GM21367 (cell line): Measurements from ENCODE around the gene GRIP1.

Experiments used
- ATAC-seq: cut with Tn5 transposase; IDR thresholded peaks from one replicate; pipeline ENCODE4 v1.9.1; 2021; ENCODE audit not compliant: unreplicated experiment

The GRIP1 gene

DNA sequence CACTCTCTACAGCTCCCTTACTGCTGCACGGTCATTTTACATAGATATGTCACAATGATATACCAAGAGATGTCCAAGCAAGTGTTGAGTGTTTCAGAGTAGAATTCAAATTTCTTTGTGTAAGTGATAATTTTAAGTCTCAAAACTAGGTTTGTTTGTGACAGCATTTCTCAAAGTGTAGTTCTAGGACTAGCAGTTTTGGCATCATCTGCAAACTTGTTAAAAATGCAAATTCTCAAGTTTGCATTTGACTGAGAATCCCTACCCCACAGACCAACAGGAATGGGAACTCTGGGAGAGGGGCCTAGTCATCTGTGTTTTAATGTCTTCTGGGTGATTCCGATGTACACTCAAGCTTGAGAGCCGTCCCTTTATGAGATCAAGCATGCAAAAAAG is 279.0 kb downstream of the GRIP1 start:
- no peak for ATAC-seq

DNA sequence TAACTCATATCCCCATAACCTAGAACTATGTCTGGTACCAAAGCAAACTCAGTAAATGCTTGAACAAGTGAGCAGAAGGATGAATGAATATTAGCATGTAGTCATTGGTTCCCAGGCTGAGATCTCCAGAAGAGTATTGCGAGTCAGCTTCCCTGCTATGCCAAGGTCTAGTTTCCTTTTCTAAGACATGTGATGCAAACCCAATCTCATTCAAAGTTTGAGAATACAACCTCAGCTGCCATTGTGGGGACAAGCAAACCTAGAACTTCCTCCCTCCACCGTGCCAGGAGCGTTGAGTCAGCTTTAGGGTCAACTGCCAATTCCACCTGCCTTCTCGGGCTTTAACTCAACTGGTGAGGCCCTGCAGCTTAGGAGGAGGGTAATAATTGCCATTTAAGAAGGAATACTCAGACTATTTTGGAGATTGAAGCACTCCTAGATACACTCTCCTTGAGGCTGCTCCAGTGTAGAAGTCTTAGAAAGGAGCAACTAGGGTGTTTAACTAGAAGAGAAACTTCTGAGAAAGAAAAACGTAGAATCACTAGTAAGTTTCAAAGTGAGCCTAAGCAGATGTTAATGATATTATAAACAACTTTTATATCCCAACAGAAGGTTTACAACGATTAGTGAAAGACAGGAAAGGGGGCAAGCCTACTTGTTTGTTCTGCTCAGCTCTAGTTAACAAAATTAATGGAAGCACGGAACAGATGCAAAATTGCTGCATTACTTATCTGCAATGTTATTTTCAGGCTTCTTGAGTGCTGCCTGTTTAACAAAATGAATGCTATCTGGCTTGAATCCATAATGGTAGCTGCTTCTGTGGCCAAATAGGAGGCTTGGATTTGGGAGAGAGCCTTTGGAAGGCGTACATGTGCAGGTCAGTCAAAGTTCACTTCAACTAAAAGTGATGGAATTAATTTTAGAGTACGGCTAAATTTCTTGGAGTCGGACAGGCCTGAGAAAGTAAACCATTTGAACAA is 279.7 kb downstream of the GRIP1 start:
- ATAC-seq: no peak

DNA sequence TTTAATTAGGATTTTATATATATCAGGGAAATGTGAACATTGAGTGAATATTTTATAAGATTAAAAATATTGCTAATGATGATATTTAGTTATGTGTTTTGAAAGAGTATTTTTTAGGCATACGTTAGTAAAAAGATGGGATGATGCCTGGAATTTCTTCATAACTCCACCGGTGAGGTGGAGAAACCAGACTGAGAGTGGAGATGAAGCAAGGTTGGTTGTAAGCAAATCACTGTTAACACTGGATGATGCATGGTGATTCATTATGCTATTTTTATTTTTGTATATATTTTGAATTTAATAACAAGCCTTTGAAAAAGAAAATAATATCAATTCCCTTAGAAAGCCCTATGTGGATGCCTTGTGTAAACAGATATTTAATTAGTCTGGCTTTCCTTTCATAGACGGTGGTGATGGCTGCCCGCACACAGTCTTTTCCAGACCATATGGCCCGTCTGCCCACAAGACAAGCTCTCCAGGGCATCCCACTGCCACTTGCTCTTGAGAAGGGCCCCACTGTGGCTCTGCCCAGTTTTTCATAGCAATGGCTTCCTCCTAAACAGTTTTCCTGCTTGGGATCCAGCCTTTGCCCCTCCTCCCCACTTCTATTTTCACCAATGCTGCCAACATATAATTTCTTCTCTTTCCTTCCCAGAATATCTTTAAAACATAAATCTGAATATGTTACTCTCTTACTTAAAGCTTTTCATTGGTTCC is 281.1 kb downstream of the GRIP1 start:
- ATAC-seq: no peak

DNA sequence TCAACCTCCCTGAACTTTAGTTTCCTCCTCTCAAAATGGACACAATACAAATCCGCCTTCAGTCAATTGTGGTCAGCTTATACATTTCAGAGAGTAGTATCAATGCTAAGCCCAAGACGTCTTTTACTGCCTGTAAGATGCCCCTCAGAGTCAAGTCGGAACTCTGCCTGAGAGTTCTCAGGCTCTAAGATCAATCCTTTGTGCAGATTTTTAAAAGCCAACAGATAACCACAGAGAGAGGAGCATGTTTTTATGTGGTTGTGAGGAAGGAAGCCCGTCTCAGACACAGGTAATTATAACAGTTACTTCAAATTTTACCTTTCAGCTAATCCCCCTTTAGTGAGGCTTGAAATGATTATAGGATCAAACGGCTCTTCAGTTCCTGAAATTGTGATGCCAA is 285.0 kb downstream of the GRIP1 start:
- ATAC-seq: no peak

DNA sequence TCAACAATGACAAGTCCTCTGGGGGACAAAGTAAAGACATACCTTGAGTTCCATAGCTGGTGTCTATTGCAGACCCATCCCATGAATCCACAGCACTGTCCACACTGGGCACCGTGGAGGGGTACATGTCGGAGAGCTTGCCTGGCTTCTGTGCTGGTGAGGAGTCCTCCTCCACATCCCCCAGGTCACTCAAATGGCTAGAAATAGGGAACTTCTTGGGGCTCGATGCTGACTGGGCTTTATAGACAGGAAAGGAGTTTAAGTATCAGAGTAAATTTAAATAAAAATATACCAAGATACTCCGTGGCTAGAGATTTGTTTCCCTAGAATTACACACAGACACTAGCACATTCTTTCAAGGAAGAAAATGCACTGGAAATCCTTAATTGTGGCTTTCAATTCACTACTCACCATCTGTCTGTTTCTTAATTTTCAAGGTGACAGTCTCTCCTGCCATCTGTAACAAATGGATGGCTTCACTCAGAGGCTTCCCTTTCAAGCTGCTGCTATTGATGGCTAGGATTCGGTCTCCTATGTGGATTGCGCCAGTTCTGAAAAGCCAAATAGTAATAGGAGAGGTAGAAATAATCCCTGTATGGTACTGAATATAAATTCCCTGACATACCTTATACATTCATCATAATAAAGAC is 286.5 kb downstream of the GRIP1 start:
- no peak for ATAC-seq

DNA sequence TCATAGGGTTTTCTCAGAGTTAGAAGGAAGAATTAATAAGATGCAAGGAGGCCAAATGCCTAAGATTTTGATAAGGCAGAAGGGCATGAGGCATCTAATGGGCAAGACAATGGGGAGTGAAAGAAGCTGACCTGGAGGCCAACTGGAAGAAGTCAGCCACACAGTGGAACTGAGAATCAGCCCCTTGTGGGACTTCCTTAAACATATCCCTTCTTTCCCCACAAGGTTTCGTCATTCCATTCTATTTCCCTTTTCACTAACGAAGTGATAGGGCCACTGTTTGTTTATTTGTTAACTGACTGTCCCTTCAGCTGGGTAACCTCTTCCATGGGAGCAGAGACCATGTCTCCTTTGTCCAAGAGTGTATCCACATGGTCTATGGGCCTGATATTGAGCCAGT is 290.4 kb downstream of the GRIP1 start:
- no peak for ATAC-seq

DNA sequence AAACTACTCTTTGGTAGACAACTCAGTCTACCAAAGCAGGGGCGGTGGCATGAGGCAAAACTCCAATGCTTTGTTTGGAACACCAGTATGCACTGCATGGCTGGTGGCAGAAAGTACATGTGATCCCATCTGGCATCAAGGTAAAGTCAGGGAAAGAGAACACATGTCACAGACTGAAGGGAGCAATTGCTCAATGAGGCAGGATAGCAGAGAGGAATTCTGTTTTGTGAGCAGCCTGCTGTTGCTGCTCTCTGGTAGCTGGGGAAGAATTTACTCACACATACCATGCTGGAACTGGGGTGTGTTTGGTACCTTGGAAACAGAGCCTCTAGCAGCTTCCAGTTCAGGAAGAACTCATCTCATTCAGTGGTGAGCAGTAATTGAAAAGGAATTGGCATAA is 291.8 kb downstream of the GRIP1 start:
- no peak for ATAC-seq

DNA sequence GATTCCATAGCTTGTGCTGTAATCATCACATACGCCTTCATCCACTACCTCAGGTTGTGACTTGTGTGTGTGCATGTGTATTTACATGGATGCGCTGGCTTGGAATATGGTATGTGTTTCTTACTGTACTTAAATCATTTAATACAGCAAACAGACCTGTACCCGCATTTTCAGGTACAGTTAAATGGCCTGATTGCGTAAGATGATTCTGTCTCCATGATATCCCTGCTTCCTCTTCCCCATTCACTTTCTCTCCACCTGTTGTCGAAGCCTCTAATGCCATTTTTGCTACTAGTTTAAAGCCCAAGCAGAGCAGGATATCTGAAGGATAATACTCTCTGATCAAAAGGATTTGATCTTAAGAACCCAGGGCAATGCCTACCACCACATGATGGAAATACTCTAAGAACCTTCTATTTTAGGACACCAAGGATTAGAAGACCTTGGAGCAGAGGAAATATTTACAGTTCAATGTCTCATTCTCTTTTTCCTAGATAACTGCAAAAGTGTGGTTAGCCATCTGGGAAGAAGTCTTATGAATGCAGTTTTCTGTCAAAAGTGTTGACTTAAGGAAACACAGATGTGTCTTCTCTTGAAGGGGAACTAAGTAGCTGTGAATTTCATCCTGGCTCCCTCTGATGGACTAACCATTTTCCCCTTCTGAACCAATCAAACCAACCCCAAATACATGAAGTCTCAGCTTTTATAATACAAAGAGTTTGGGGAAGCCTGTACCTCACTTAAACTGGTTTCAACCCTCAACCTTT is 297.9 kb downstream of the GRIP1 start:
- no peak for ATAC-seq

DNA sequence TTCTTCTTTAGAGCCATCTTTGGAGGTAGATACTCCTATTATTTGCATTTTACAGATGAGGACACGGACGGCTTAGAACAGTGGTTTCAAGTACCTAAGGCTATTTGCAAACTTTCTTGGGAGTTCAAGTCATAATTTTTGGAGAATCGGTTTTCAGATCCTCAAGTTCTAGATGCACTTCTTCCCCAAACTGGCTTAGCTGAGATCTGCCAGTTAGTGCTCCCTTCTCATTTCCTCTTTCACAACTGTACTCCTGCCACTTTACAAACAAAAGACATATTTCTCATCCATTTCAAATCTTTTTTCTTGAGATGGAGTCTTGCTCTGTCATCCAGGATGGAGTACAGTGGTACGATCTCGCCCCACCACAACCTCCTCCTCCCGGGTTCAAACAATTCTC is 299.3 kb downstream of the GRIP1 start:
- ATAC-seq: no peak

DNA sequence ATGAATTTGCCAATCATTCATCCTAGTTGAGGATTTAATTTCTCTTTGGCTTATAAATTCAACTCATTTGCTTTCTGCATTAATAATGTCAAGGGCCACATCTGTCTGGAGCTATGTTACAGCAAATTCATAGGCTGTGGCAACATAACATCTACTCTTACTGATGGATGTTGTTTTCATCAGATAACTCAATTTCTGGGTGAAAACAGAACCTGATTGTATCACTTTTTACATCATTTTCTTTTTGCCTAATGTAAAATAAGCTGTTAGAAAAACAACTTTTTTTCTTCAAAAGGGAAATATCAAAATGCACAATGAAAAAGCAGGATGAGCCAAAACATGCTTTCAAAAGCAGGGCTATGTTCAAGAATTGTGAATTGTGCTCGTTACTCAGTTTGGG is 303.3 kb downstream of the GRIP1 start:
- ATAC-seq: no peak

DNA sequence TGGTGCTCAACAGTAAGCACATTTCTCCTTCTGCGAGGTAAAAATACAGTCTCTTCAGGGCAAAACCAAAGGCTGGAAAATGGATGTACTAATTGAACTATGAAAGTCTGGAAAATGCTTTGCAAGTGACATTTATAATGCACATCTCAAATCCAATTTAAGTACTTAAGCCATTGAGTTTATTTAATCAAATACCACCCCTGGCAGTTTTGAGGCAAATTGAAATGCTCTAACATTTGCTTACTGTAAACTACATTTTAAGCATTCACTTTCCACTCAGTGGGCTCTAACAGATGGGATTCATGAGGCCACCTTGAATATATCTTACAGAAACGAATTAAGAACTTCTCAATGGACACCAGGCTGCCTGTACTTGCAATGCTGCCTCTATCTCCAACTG is 306.9 kb downstream of the GRIP1 start:
- ATAC-seq: no peak

DNA sequence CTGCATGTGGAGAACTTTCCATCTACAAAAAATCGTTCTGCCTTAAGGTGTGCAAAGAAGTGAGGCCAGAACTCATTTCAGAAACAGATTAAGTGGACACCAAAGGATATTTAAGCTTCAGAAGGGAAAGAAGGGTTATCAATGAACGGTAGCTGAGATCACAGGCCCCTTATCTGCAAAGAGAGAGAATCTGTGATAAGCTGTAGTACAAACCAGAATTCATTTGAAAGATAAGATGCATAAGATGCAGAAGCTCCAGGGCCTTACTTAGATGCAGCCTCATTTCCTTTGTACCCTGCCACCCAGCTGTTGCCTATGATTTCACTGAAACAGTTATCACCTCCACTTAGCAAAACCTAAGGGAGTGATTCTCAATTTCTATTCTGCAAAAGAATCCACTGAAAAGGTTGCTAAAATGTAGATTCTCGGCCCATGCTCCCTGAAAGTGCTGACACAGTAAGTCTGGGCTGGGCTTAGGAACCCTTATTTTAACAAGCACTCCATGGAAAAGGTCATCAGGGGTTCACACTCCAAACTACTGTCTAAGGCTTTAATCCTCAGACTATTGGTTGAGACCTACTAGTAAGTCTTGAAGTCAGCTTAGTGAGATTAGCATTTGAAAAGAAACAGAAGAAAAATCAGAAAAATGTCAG is 311.7 kb downstream of the GRIP1 start:
- ATAC-seq: no peak

DNA sequence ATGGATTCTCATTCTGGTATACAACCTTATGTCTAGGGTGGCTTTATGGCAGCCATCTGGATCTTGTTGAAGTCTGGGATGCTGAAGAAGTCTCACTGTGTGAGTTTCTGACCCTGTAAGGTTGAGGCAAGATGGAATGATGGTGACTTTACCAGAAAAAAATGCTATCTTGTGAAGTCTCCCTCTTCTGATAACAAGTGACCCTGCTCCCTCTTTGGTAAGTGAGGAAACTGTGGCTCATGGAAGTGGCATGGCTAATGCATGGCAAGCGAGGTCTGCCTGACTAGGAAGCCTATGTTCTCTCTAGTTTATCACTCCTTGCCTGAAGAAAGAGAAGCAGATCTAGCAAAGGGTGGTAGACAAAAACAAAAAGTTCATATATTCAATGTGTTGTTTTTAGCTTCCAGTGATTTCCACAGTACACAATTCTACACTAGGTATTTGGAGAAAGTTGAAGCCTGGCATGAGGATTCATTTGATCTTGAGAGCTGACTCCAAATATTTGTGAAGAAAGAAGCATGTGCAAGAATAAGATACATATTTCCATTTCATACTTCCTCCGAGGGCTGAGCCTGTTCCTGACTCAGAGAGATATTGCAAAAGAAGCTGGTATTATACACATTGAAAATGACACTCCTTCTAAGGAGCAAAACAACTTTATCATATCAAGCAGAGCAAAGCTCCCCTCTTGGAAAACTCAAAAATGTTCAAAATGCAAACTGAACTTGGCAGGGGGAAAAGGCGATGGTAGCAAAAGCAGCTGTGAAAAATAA is 313.0 kb downstream of the GRIP1 start:
- ATAC-seq: no peak

DNA sequence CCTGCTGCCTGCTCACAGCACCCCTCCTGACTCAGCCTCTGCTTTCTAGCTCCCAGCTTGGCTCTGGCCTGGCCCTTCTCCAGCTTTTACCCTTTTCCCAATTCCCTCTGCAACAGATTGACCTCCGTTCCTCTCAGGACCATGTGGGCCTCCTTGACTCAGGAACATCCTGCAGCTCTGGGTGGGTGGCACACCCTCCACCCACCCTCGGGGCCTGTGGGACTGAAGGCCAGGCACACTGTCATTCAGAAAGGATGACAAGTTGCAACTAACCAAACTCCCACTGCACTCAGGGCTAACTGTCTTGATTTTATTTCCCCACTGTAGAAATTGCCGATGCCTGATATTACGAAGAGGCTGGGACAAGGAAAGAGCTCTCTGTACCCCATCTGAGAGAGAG is 317.2 kb downstream of the GRIP1 start:
- no peak for ATAC-seq

DNA sequence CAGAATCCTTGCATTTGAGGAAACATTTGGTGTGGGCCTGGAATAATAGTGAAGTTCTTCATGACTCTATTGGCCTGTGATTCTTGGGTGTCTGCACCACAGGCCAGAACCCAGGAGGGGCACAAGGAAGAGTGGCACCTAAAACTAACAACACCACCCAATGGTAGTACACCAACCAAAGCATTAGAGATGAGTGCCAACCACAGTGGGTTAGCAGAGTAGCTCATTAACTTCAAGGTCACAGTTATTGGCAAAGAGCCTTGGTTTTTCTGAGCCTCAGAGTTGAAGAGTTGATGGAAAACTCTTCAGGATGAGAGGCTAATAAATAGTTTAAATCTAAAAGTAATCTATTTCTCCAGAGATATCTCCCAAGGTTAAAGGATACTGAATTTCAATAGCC is 319.6 kb downstream of the GRIP1 start:
- no peak for ATAC-seq

DNA sequence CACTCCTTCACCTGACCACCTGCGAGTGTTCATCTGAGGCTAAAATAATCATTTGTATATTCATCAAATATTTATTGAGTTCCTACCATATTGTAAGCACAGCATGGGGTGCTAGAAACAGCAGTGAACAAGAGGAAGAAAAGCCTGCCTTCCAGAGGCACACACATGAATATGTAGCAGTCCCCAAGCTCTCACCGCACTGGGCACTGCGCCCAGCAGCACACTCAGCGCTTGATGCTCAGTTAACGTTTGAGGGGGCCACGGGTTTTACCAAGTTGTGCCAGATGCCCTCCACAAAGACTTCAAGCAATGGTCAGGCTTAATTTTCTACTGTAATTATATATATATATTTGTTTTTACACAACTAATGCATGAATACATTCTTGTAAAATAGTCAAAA is 324.6 kb downstream of the GRIP1 start:
- no peak for ATAC-seq

DNA sequence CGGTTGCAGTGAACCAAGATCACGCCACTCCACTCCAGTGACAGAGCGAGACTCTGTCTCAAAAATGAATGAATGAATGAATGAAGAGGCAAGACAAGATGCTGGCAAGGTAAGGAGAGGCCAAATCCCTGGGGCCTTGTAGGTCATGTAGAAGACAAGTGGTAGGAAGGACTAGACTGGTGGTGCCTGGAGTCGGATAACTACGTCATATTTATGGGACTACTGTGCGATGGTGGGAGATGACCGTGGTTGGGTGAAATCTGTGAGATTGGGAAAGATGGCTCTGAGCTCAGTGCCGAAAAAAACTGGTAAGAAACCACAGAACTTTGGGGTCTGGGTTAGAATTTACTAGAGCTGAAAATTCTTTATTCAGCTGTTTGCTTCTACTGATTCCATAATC is 326.0 kb downstream of the GRIP1 start:
- no peak for ATAC-seq

DNA sequence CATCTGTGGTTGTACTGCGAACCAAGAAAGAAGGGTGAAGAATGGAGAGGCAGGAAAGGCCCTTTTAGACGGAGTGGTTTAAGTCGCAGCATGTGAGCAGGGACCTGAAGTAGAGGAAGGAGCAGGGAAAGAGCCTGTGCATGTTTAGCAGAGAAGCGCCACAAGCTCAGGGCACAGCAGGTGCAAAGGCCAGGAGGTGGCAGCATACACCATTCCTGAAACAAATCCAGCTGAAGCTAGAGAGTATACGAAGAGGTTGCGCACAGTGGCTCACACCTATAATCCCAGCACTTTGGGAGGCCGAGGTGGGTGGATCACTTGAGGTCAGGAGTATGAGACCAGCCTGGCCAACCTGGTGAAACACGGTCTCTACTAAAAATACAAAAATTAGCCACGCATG is 326.7 kb downstream of the GRIP1 start:
- no peak for ATAC-seq

DNA sequence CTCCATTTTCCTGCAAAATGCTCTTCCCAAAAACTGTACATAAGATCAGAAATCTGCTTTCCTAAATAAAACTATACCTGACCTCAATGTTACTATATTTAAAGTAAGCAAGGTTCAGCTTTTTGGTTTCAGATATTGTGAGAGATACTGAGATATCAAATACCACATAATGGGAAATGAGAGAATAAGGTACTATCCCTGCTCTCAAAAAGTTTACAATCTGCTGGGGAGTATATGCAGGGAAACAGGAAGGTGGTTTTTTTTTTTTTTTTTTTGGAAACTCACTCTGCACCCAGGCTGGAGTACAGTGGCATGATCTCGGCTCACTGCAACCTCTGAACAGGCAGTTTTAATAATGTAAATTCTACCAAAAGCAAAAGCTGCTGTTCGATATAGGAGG is 327.6 kb downstream of the GRIP1 start:
- no peak for ATAC-seq

DNA sequence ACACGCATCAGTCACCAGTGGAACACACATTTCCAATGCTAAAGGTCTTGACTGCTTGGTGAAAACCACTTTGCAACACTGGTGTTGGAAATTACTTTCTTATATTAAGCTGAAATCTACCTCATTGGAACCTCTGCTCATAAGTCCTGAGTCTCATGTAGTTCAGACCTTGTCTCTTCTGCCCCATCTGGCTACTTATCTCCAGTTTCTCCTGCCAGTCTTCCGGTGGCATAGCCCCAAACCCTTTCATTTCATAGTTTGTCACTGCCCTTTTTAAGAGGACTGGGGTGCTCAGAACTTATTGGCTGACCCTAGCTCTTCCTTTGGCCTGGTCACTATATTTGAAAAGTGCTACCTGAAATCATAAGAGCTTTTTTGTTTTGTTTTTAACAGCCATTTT is 332.9 kb downstream of the GRIP1 start:
- no peak for ATAC-seq
